Mesodermal cell (in vitro differentiated cells): Measurements from ENCODE around the gene MRPS18A.
A peak's percentile ranks its signal among the peaks of the same experiment; 100 is the strongest.
"Not testable (repeated sequence)": the region's sequence is repeated elsewhere in the genome, so short reads cannot be mapped to it uniquely, and the experiment has no call there.

Experiments used
- H3K27ac ChIP-seq: 2 replicates; pipeline ENCODE4 v1.7.0; 2013; ENCODE audit warnings: mild to moderate bottlenecking, low read depth, low read length, moderate library complexity; ENCODE audit not compliant: severe bottlenecking
- H3K36me3 ChIP-seq: 2 replicates; pipeline ENCODE4 v1.7.1; 2013; ENCODE audit warnings: mild to moderate bottlenecking, low read length, moderate library complexity; ENCODE audit not compliant: control insufficient read depth, insufficient read depth
- H3K4me1 ChIP-seq: one replicate; pipeline ENCODE4 v1.7.1; 2013; ENCODE audit warnings: mild to moderate bottlenecking, low read length; ENCODE audit not compliant: insufficient read depth, control insufficient read depth, poor library complexity, severe bottlenecking
- H3K4me3 ChIP-seq: 2 replicates; pipeline ENCODE4 v1.7.0; 2013; ENCODE audit warnings: low read length, control low read depth, mild to moderate bottlenecking; ENCODE audit not compliant: insufficient read depth, poor library complexity, severe bottlenecking; ENCODE audit errors: extremely low read depth
- H3K9me3 ChIP-seq: 2 replicates; pipeline ENCODE4 v1.7.1; 2013; ENCODE audit warnings: mild to moderate bottlenecking, low read length, moderate library complexity; ENCODE audit not compliant: control insufficient read depth
- WGBS, 2 experiments: methylation state at CpG; one replicate each; pipeline ENCODE4 v1.1.5; 2013; ENCODE audit warnings: missing lambda C conversion rate in 2 of 2; ENCODE audit not compliant: insufficient coverage in 2 of 2; 5-methylcytosine and 5-hydroxymethylcytosine counted together

The MRPS18A gene

GRCh38 chr6:43645613-43645964, 42.0 kb downstream of the MRPS18A start:
- H3K27ac ChIP-seq: no peak overlapping the region
- H3K36me3 ChIP-seq: peaks cover 27% of the 10 kb centered on the region
- 6 to 7% methylated on average over 4 to 5 of the region's 9 CpGs for WGBS, 2 experiments
- peak overlapping the region; percentile 46 for H3K4me3 ChIP-seq
- H3K4me1 ChIP-seq: peaks cover 12% of the 10 kb centered on the region
- H3K9me3 ChIP-seq: no peaks in the 10 kb centered on the region

DNA sequence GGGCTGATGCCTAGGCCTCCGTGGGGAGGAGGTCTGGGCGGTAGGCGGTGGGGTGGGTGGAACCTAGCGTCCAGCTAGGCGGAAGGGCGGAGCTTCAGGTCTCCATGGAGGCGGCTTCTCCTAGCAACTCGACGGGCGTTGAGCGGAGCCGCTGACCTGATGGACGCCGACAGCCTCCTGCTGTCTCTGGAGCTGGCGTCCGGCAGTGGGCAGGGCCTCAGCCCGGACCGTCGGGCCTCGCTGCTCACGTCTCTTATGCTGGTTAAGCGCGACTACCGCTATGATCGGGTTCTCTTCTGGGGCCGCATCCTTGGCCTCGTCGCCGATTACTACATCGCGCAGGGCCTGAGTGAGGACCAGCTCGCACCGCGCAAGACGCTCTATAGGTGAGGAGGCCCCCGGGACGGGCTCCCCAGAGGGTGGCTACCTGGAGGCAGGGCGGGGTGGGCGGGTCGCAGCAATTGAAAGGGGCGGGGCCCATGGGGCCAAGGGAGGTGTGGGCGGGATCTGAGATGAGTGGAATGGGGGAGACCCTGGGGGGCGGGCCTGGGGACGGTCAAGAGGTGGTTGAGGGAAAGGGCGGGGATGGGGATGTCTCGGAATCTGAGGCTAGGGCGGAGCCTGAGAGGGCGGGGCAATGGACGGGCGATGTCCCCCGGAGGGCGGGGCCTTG, 42.5 kb downstream of the MRPS18A start, which contains the start of gene RSPH9:
Gene RSPH9, plus strand, starts transcription at position 97 of the 673 bp plus-strand sequence. Its CDS starts 63 bp downstream, at position 160.
- H3K4me3 ChIP-seq: peak within 1 kb of the TSS; percentile 46
- H3K4me1 ChIP-seq: peaks cover 14% of the 10 kb centered on the region
- H3K36me3 ChIP-seq: peaks cover 32% of the 10 kb centered on the region
- no peaks in the 10 kb centered on the region for H3K9me3 ChIP-seq
- H3K27ac ChIP-seq: peak within 1 kb of the TSS; percentile 62
- 1 to 4% methylated on average over 23 to 44 of the region's 52 CpGs for WGBS, 2 experiments

- Histone ChIP-seq H3K27ac (peak overlapping the region; percentile 31), H3K9me3 (no peaks in the 10 kb centered on the region), H3K4me3 (no peak overlapping the region), H3K4me1 (peaks cover 24% of the 10 kb centered on the region), H3K36me3 (peaks cover 70% of the 10 kb centered on the region)
- WGBS, 2 experiments: 97 to 99% methylated on average over 20 of the region's 21 CpGs
Observed at GRCh38 chr6:43639984-43640800, 47.4 kb downstream of the MRPS18A start.

- Histone ChIP-seq H3K9me3 (no peaks in the 10 kb centered on the region), H3K4me1 (peaks cover 20% of the 10 kb centered on the region), H3K27ac (peak overlapping the region; percentile 23), H3K4me3 (peak overlapping the region; percentile 82), H3K36me3 (peaks cover 49% of the 10 kb centered on the region)
- 25 to 28% methylated on average over 3 to 5 of the region's 7 CpGs for WGBS, 2 experiments
Observed at GRCh38 chr6:43636308-43636659, 51.3 kb downstream of the MRPS18A start.

DNA sequence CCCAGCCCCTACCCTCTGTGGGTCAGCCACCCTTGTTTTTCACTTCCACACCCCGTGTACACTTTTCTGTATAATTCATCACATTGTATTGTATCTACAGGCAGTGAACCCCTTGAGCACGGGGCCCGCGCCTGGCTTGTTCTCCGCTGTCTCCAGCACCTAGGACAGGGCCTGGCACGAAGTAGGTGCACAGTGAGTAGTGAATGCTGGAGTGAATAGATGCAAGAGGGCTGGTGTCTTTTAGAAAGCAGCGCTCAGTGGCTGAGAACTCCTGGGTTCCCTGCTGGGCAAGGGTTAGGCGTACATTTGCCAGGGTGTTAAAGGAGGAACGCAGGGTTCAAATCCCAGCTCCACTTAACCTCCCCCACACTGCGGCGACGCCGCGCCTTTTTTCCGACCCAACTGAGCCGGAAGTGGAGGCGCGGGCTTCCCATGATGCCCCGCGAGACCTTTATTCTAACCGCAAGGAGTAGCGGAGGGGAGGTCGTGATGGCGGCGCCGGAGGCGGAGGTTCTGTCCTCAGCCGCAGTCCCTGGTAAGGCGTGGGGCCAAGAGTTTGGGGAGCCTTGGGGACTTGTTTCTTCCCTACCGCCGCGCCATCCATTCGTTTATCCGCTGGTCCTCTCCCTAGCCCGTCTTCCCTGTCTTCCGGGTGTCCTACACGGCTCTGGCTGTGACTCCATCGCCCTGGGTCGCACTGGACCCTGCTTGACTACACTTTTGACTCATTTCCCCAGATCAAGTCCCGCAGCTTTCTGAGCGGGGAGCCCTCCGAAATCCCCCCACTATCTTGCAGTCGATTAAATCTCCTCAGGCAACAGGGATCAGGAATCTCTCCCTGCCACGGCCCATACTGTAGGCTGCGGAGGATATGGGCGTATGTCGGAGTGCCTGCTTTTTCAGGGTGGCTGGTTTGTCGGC, 51.9 kb downstream of the MRPS18A start, which contains the start of gene MAD2L1BP:
Gene MAD2L1BP, plus strand, starts transcription at position 454 of the 921 bp plus-strand sequence. Its CDS starts 36 bp downstream, at position 490.
- Histone ChIP-seq H3K9me3 (no peaks in the 10 kb centered on the region), H3K36me3 (peaks cover 43% of the 10 kb centered on the region), H3K4me3 (peak within 1 kb of the TSS; percentile 82), H3K27ac (peak within 1 kb of the TSS; percentile 53), H3K4me1 (peaks cover 23% of the 10 kb centered on the region)
- WGBS, 2 experiments: 10 to 14% methylated on average over 23 to 44 of the region's 48 CpGs

DNA sequence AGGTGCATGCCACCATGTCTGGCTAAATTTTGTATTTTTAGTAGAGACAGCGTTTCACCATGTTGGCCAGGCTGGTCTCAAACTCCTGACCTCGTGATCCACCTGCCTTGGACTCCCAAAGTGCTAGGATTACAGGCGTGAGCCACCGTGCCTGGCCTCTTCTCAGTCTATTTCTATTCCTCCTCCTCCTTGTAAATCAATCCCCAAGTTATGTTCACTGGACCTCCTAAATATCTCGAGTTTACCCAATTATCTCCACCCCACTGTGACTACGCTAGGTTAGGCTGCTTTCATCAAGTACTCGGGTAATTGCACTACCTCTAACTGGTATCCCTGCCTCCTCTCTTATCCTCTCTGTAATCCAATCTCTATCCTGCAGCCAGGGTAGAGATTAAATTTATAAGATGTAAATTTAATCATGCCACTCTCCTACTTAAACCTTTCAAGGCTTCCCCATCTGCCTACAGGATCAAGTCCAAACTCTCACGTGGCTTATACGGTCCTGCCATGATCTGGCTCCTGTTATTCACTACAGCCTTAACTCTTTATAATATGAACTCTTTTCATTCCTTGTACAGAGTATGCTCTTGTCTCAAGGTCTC, 52.8 kb downstream of the MRPS18A start:
- 95 to 96% methylated on average over 6 to 8 of the region's 9 CpGs for WGBS, 2 experiments
- no peak overlapping the region for H3K27ac ChIP-seq
- H3K36me3 ChIP-seq: peaks cover 35% of the 10 kb centered on the region
- H3K4me1 ChIP-seq: peaks cover 18% of the 10 kb centered on the region
- no peaks in the 10 kb centered on the region for H3K9me3 ChIP-seq
- no peak overlapping the region for H3K4me3 ChIP-seq

- not testable (repeated sequence) for H3K4me1 ChIP-seq, H3K4me3 ChIP-seq, H3K9me3 ChIP-seq, H3K27ac ChIP-seq
- 93% methylated on average over 5 to 6 of the region's 7 CpGs for WGBS, 2 experiments
- H3K36me3 ChIP-seq: peaks cover 17% of the 10 kb centered on the region
Observed at GRCh38 chr6:43633002-43633401, 54.6 kb downstream of the MRPS18A start.

- peak overlapping the region; percentile 99 for H3K27ac ChIP-seq
- peaks cover 16% of the 10 kb centered on the region for H3K36me3 ChIP-seq
- H3K9me3 ChIP-seq: no peaks in the 10 kb centered on the region
- no peak overlapping the region for H3K4me3 ChIP-seq
- WGBS, 2 experiments: 89% methylated on average over 1 of the region's 1 CpG; no CpG with 5 or more reads in 1 of the 2 experiments
- peaks cover 14% of the 10 kb centered on the region for H3K4me1 ChIP-seq
Observed at GRCh38 chr6:43630980-43631619, 56.5 kb downstream of the MRPS18A start.

DNA sequence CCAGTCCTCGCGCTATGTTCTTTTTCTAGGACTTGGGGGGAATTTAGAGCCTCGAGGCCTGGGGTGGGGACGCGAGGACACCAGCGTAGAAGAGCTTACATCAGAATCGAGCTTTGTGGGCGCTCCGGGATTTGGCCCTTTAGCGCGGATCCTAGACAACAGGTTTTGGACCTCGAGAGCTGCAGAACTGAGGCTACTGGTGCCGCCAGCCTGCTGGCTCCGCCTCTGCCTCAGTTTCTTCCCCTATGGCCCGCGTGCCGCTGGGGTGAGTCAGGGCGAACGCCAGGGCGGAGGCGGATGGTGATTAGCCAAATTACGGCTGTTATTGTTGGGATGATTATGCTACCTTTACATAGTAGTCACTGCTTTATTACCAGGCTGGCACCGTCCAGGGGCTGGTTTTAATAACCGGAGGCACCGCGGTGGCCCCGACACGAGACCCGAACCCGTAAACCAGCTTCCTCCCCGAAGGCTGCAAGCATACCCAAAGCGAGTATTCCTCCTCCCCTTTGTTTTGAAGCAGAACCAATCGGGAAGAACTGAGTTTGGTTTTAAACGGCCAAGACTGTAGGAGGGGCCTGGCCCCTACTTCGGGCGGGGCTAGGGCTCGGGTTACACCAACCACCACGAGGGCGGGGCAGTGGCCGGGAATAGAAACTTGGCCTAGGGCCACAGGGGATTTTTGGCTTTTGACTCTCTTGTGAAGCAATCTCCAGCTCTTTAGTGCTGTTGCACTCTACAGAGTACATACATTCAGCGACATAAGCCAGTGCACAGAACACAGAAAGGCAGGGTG, 57.9 kb downstream of the MRPS18A start:
- Histone ChIP-seq H3K36me3 (peaks cover 30% of the 10 kb centered on the region), H3K4me1 (peaks cover 14% of the 10 kb centered on the region)
- 1% methylated on average over 18 to 30 of the region's 41 CpGs for WGBS, 2 experiments

More for the DNA sequence above, 57.9 kb downstream of the MRPS18A start:
- Histone ChIP-seq H3K27ac (peak overlapping the region; percentile 99), H3K9me3 (no peaks in the 10 kb centered on the region), H3K4me3 (peak overlapping the region; percentile 87)
